ENCODE measurements around the gene SPRED1.

Gene SPRED1

DNA sequence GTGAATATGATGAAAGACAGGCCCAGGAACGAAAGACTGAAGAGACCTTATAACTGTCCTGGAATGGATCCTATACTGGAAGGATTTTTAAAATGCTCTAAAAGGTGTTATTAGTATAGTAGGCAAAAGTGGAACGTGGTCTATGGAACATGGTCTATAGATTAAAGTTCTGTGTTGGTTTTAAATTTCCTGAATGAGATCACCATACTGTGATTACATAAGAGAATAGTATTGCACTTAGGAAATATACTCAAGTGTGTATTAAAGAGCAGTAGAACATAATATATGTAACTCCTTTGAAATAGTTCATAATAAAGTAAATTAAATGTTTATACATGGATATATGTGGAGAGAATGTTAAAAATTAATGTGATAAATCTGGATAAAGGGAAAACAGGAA is 68.2 kb downstream of the SPRED1 start:
- TF ChIP-seq POLR2AphosphoS5 (IDR thresholded peaks at IDR 0.05; ENCODE audit: low read depth) (no peak), SPI1 (IDR thresholded peaks at IDR 0.05; ENCODE audit: borderline replicate concordance, low read depth) (no peak), GABPA (IDR thresholded peaks at IDR 0.05; ENCODE audit: low read depth) (no peak), CTCF (IDR thresholded peaks at IDR 0.05; ENCODE audit: insufficient read depth, low read length) (no peak), REST (IDR thresholded peaks at IDR 0.05; ENCODE audit: insufficient replicate concordance, low read depth) (no peak)
- no peak for DNase-seq (ENCODE audit: low read depth in 1 of 2, low spot score in 1 of 2)
- Histone ChIP-seq H3K27ac (replicated peaks) (no peak overlapping the region), H3K4me3 (replicated peaks; ENCODE audit: insufficient read depth, low read length) (no peak overlapping the region), H3K27me3 (ENCODE audit: insufficient read depth, poor library complexity, severe bottlenecking) (no peaks in the 10 kb centered on the region)

- Histone ChIP-seq H3K27ac (replicated peaks) (no peak overlapping the region), H3K27me3 (ENCODE audit: insufficient read depth, poor library complexity, severe bottlenecking) (no peaks in the 10 kb centered on the region), H3K4me3 (replicated peaks; ENCODE audit: insufficient read depth, low read length) (no peak overlapping the region)
- DNase-seq (ENCODE audit: low read depth in 1 of 2, low spot score in 1 of 2): no peak
- no peak for TF ChIP-seq GABPA (IDR thresholded peaks at IDR 0.05; ENCODE audit: low read depth)
- no peak for TF ChIP-seq SPI1 (IDR thresholded peaks at IDR 0.05; ENCODE audit: borderline replicate concordance, low read depth)
- TF ChIP-seq CTCF (IDR thresholded peaks at IDR 0.05; ENCODE audit: insufficient read depth, low read length): no peak
These were observed 71.3 kb downstream of the SPRED1 start for GRCh38 chr15:38323895-38324294.

DNA sequence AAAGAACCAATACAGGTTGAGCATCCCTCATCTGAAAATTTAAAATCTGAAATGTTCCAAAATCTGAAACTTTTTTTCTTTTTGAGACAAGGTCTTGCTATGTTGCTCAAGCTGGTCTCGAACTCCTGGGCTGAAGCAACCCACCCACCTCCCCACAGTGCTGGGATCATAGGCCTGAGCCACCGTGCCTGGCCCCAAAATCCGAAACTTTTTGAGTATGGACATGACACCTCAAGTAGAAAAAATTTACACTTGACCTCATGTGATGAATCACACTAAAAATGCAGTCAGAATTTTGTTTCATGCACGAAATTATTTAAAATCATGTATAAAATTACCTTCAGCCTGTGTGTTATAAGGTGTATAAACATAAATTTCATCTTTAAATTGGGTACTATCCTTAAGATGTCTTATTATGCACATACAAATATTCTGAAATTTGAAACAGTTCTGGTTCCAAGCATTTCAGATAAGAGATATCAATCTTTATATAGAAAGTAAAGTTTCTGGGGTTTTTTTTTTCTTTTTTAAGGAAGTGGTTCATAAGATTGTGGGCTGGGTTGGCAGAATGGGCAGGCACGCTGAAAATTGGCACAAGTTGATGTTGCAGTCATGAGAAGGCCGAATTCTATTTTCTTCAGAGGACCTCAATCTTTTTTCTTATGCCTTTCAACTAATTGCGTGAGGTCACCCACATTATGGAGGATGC is 72.5 kb downstream of the SPRED1 start:
- no peak overlapping the region for H3K4me3 ChIP-seq (replicated peaks; ENCODE audit: insufficient read depth, low read length)
- TF ChIP-seq POLR2AphosphoS5 (IDR thresholded peaks at IDR 0.05; ENCODE audit: low read depth) (no peak), CTCF (IDR thresholded peaks at IDR 0.05; ENCODE audit: insufficient read depth, low read length) (no peak), SPI1 (IDR thresholded peaks at IDR 0.05; ENCODE audit: borderline replicate concordance, low read depth) (peak; percentile 57; the same call in 1 of the 2 replicates), GABPA (IDR thresholded peaks at IDR 0.05; ENCODE audit: low read depth) (no peak), REST (IDR thresholded peaks at IDR 0.05; ENCODE audit: insufficient replicate concordance, low read depth) (no peak)
- peaks cover 5% of the 10 kb centered on the region for H3K27me3 ChIP-seq (ENCODE audit: insufficient read depth, poor library complexity, severe bottlenecking)
- H3K27ac ChIP-seq (replicated peaks): no peak overlapping the region
- DNase-seq (ENCODE audit: low read depth in 1 of 2, low spot score in 1 of 2): no peak

- H3K27me3 ChIP-seq (ENCODE audit: insufficient read depth, poor library complexity, severe bottlenecking): peaks cover 5% of the 10 kb centered on the region
- H3K4me3 ChIP-seq (replicated peaks; ENCODE audit: insufficient read depth, low read length): no peak overlapping the region
- no peak overlapping the region for H3K27ac ChIP-seq (replicated peaks)
- no peak for DNase-seq (ENCODE audit: low read depth in 1 of 2, low spot score in 1 of 2)
- TF ChIP-seq CTCF (IDR thresholded peaks at IDR 0.05; ENCODE audit: insufficient read depth, low read length): no peak
- no peak for TF ChIP-seq REST (IDR thresholded peaks at IDR 0.05; ENCODE audit: insufficient replicate concordance, low read depth)
- no peak for TF ChIP-seq SPI1 (IDR thresholded peaks at IDR 0.05; ENCODE audit: borderline replicate concordance, low read depth)
- no peak for TF ChIP-seq GABPA (IDR thresholded peaks at IDR 0.05; ENCODE audit: low read depth)
- no peak for TF ChIP-seq POLR2AphosphoS5 (IDR thresholded peaks at IDR 0.05; ENCODE audit: low read depth)
These were observed 73.0 kb downstream of the SPRED1 start for GRCh38 chr15:38325648-38325990.

Data from HL-60 (cell line).